GM19035 (cell line): Measurements from ENCODE around the gene OR5P2.
"Not testable (repeated sequence)": the region's sequence is repeated elsewhere in the genome, so short reads cannot be mapped to it uniquely, and the experiment has no call there.

Experiments used
- ATAC-seq: cut with Tn5 transposase; IDR thresholded peaks from one replicate; pipeline ENCODE4 v1.9.1; 2021; ENCODE audit not compliant: unreplicated experiment

The OR5P2 gene

GRCh38 chr11:7796842-7797241 is at the start of gene OR5P2:
Gene OR5P2 (minus strand): TSS chr11:7796942. CDS start chr11:7796942, 0 bp downstream.
- no peak for ATAC-seq

- no peak for ATAC-seq
Observed at GRCh38 chr11:7846003-7846402, 49.3 kb upstream of the OR5P2 start.

- no peak for ATAC-seq
Observed at GRCh38 chr11:7844986-7845385, 48.2 kb upstream of the OR5P2 start.

- no peak for ATAC-seq
Observed at GRCh38 chr11:7844521-7844920, 47.8 kb upstream of the OR5P2 start.

GRCh38 chr11:7840578-7840977 is 43.8 kb upstream of the OR5P2 start:
- ATAC-seq = no peak

- no peak for ATAC-seq
Observed at GRCh38 chr11:7833527-7833926, 36.8 kb upstream of the OR5P2 start.

GRCh38 chr11:7830740-7831139 is 34.0 kb upstream of the OR5P2 start, which contains the start of gene OR5P3:
Gene OR5P3 (minus strand): TSS chr11:7830840.
- ATAC-seq = no peak

- no peak for ATAC-seq
Observed at GRCh38 chr11:7826324-7826723, 29.6 kb upstream of the OR5P2 start.

GRCh38 chr11:7820417-7820816 is 23.7 kb upstream of the OR5P2 start:
- not testable (repeated sequence) for ATAC-seq

- not testable (repeated sequence) for ATAC-seq
Observed at GRCh38 chr11:7814897-7815296, 18.2 kb upstream of the OR5P2 start.

- ATAC-seq = not testable (repeated sequence)
Observed at GRCh38 chr11:7810301-7810700, 13.6 kb upstream of the OR5P2 start.

- no peak for ATAC-seq
Observed at GRCh38 chr11:7793233-7793632, 3.5 kb downstream of the OR5P2 start.

- ATAC-seq = peak; percentile 100
Observed at GRCh38 chr11:7787239-7787638, 9.5 kb downstream of the OR5P2 start.

- ATAC-seq = no peak
Observed at GRCh38 chr11:7775689-7776088, 21.1 kb downstream of the OR5P2 start.

- not testable (repeated sequence) for ATAC-seq
Observed at GRCh38 chr11:7764301-7764700, 32.4 kb downstream of the OR5P2 start.

GRCh38 chr11:7759010-7759409 is 37.7 kb downstream of the OR5P2 start:
- ATAC-seq = peak; percentile 53

- ATAC-seq = no peak
Observed at GRCh38 chr11:7749456-7749855, 47.3 kb downstream of the OR5P2 start.
